Stimulated activated CD4-positive, alpha-beta T cell treated with anti-CD3 and anti-CD28 coated beads, TNF-alpha, amount 100 ng/mL, for 4 hours (primary cell): ENCODE data around the gene PHF13.
"Not testable (repeated sequence)": the region's sequence is repeated elsewhere in the genome, so short reads cannot be mapped to it uniquely, and the experiment has no call there.

Source experiments
- DNase-seq, 3 experiments: peaks; one replicate each; pipeline ENCODE4 v3.0.0-alpha.2; 2020; ENCODE audit warnings: low read depth in 3 of 3

PHF13 gene

DNA sequence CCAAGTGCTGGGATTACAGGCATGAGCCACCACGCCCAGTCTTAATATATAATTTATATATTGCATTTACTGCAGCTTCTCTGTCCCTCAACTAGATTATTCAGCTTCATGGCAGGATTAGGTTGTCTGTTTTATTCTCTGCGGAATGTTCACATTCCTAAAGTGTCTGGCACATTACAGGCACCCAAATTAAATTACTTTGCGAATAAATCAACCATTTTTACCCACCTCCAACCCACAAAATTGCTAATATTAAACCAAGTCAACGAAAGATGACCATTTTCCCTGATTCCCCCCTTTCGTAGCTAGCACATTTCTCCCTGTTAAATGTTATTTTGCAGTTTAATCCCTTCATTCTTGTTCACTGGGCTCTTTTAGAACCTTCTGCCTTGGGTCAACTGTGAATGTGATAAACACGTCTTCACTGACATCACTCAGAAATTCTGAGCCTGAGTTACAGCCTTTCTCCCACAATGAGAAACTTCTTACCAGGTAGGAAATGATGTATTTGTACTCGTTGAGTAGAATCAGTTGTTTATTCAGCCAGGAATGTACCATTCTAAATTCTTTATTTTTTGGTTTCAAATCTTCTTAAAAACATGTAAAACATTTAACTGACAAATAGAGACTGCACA, 47.0 kb downstream of the PHF13 start:
- DNase-seq, result no peak

DNA sequence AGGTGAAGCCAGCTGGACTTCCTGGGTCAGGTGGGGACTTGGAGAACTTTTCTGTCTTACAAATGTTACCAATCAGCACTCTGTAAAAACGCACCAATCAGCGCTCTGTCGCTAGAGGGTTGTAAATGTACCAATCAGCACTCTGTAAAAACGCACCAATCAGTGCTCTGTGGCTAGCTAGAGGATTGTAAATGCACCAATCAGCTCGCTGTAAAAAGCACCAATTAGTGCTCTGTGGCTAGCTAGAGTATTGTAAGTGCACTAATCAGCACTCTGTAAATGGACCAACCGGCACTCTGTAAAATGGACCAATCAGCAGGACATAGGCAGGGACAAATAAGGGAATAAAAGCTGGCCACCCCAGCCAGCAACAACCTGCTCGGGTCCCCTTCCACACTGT, 48.9 kb downstream of the PHF13 start:
- not testable (repeated sequence) for DNase-seq

DNA sequence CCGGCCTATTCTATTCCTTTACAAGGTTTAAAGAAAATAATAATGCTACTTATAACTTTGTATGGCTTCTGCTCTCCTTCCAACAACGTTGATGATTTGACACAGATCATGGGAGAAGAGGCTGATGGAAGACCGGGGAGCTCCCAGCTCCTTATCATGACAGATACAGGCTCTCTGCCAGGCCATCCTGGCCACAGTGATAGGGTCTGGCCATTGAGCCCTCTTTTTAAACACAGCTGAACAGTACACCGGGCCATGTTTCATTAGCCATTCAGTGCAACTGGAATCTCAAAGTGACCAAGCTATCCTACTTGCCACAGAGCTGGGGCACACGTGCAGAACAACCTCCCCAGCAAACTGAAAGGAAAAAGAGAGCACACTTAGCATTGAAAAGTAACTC, 53.2 kb downstream of the PHF13 start:
- no peak for DNase-seq

DNA sequence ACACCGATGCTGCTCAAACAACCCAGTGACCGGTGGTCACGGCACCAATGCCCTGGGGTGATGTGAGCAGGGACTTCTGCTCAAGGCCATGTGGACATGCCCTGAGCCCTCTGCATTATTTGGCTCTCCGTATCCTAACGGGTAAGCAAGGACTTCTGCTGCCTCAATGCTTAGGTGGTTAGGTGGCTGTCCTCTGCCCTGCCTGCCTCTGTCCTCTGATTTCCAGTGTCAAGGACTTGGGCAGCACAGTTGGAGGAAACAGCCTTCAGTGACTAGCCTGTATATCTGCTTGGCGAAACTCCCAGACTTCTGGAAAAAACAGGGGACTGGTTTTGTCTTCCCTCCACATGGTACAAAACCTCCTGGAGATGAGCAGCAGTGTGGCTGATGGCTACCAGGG, 53.6 kb downstream of the PHF13 start:
- no peak for DNase-seq

DNA sequence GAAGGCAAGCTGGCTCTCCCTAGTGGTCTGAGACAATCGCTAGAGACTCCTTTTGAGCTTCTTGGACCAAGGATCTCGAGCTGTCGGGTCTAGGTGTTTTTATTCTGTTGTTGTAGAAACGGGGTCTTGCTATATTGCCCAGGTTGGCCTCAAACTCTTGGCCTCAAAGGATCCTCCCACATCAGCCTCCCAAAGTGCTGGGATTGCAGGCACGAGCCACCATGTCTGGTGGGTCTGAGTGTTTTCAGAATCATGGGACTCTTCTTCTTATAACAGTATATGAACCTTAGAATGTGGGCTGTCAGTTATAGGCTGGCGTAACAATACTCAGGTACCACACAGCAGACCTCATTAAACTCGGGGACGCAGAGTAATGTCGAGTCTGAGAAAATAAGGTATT, 55.0 kb downstream of the PHF13 start:
- no peak for DNase-seq

DNA sequence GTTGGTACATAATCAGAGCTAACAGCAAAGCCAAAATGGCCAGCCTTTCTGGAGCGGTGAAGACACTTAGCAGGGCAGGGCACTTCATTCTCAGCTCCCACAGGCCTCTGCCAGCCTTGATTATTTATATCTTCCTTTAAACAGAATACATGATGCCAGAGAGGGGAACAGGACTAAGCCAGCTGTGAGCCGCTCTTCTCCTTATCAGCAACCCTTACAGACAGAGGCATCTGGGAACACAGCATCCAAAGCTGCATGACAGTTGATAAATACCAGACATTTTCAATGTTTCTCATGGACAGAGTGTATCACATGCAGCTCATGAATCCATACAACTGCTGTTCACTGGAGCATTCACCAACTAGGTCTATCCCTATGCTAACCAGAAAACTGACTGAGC, 59.0 kb downstream of the PHF13 start:
- DNase-seq, result no peak
